Fibroblast of mammary gland (primary cell): ENCODE data around the gene DCHS2.
A peak's percentile ranks its signal among the peaks of the same experiment; 100 is the strongest.

Experiments used
- DNase-seq: peaks from one replicate; pipeline ENCODE4 v3.0.0-alpha.2; 2010; ENCODE audit warnings: low read depth
- H3K4me3 ChIP-seq: 2 replicates; pipeline ENCODE4 v1.5.1; 2011; ENCODE audit warnings: low read depth, mild to moderate bottlenecking, low read length, moderate library complexity; ENCODE audit not compliant: control insufficient read depth
- CTCF ChIP-seq: conservative IDR thresholded peaks from 2 replicates; pipeline ENCODE4 v1.5.1; 2011; ENCODE audit warnings: low read depth, low read length, inconsistent platforms; ENCODE audit not compliant: control insufficient read depth, insufficient read depth

DCHS2 gene

DNA sequence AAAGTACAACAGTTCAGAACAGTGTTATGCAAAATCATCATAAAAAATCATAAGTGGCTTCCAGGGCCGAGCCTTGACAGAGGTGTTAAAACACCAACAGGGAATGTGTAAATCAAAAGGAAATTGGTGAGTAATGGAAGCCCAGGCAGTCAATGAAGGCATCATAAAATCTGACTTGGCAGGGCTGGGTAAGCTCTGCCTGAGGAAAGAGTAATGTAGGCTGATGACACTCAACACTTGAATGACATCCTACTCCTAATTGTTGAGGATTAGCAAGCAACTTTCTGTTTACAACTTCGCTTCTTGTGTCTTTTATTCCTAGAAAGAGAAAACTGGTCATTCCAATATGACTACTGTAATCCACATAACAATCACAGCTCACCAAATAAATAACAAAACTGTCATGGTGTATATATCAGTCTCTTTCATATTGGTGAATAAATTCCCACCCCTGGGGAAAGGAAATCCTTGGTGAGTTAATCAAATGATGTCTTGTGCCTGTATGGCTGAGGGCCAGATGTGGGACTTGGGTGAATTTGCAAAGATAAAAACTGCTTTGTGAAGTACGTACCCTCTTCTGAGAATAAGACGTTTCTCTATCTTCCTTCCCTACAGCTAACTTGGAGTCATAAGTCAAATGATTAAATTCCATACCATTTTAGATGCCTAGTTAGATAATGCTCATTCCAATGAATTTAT, 196.8 kb downstream of the DCHS2 start:
- DNase-seq: no peak
- no peak for TF ChIP-seq CTCF
- no peak overlapping the region for H3K4me3 ChIP-seq

- H3K4me3 ChIP-seq: no peak overlapping the region
- no peak for DNase-seq
- no peak for TF ChIP-seq CTCF
Observed at GRCh38 chr4:154293427-154293826, 198.2 kb downstream of the DCHS2 start.

DNA sequence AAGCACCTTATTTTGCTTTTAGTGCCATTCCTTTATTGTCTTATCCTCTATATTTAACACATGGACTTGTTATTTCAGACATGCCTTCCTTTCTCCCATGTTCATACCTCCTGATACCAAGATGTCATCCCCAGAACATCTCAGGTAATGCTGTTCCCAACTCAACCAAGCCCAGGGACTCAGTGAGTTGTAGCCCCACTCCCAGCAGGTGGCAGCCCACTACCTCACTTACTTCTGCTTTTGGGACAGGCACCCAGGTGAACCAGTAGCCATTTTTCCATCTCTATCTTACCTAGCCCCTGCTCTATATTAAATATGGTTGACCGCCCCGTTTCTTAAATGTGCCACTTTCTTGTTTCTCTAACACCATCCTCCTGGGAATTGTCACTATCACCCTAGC, 199.0 kb downstream of the DCHS2 start:
- DNase-seq: no peak
- no peak overlapping the region for H3K4me3 ChIP-seq
- TF ChIP-seq CTCF: no peak

GRCh38 chr4:154277172-154277571, 214.4 kb downstream of the DCHS2 start:
- no peak for DNase-seq
- H3K4me3 ChIP-seq: no peak overlapping the region
- no peak for TF ChIP-seq CTCF

- DNase-seq: no peak
- H3K4me3 ChIP-seq: no peak overlapping the region
- no peak for TF ChIP-seq CTCF
Observed at GRCh38 chr4:154276496-154276895, 215.1 kb downstream of the DCHS2 start.

- no peak overlapping the region for H3K4me3 ChIP-seq
- peak; percentile 6 for TF ChIP-seq CTCF
- DNase-seq: no peak
Observed at GRCh38 chr4:154254999-154255398, 236.6 kb downstream of the DCHS2 start.

- TF ChIP-seq CTCF: no peak
- no peak for DNase-seq
- H3K4me3 ChIP-seq: no peak overlapping the region
Observed at GRCh38 chr4:154234576-154234975, 257.0 kb downstream of the DCHS2 start.
